ENCODE data around the gene DNAJC4.

GRCh38 chr11:64253043-64253442, 22.7 kb downstream of the DNAJC4 start:
- TF ChIP-seq CTCF (IDR thresholded peaks at IDR 0.05) (no peak), POLR2A (IDR thresholded peaks at IDR 0.05) (no peak), POLR2AphosphoS5 (IDR thresholded peaks at IDR 0.05) (no peak)

All from prostate gland (tissue), 2 donors.